Cardiac muscle cell (in vitro differentiated cells and primary cell): ENCODE measurements around the gene CYSLTR2. TPM values are rescaled to one million over a fixed set of nuclear protein-coding genes. Genes with fewer than 3 reads are reported as not detected.

Experiments used
- DNase-seq, 2 donors: peaks; one replicate each; pipeline versions ENCODE4 v3.0.0 to v3.0.0-alpha.2; 2010 to 2017; ENCODE audit warnings: low read depth in 1 of 2, low spot score in 1 of 2
- H3K27ac ChIP-seq: fragments of 200-600 bp; sonication (generic); 2 replicates; pipeline ENCODE4 v1.5.1; 2016
- H3K27me3 ChIP-seq: fragments of 200-600 bp; sonication (generic); 2 replicates; pipeline ENCODE4 v1.6.0; 2016; ENCODE audit warnings: control low read depth
- H3K36me3 ChIP-seq: fragments of 200-600 bp; sonication (generic); 2 replicates; pipeline ENCODE4 v1.5.1; 2016; ENCODE audit warnings: control low read depth
- H3K4me1 ChIP-seq: fragments of 200-600 bp; sonication (generic); 2 replicates; pipeline ENCODE4 v1.8.1; 2017; ENCODE audit warnings: low read depth, mild to moderate bottlenecking, mixed run types
- H3K4me3 ChIP-seq: fragments of 200-600 bp; sonication (generic); 2 replicates; pipeline ENCODE4 v1.5.1; 2016; ENCODE audit warnings: mild to moderate bottlenecking
- H3K9me3 ChIP-seq: fragments of 200-600 bp; sonication (generic); 2 replicates; pipeline ENCODE4 v1.5.1; 2017; ENCODE audit warnings: low read depth, mild to moderate bottlenecking, control low read depth
- CTCF ChIP-seq: IDR thresholded peaks from 2 replicates; pipeline ENCODE4 v1.5.1; 2012; ENCODE audit warnings: low read depth, mild to moderate bottlenecking, low read length
- polyA plus RNA-seq: library from polyadenylated mRNA; unstranded; fragments of >200 nt; fragmentation: Nextera tagmentation; extraction: Ambion mirVana; gene quantifications from 2 replicates; pipeline ENCODE4 v1.2.1, GENCODE V29; 2016
- total RNA-seq: library from RNA; depleted of rRNA; stranded (reverse); fragments of >200 nt; gene quantifications from 2 replicates; pipeline ENCODE4 v1.2.3, GENCODE V29; 2016

Gene CYSLTR2
- total and polyA plus RNA-seq, 2 experiments from 2014 or later: 0.30 to 0.48 TPM

GRCh38 chr13:48652851-48653471, 768 bp upstream of the CYSLTR2 start:
- no peak for DNase-seq
- Histone ChIP-seq H3K36me3 (no peaks in the 10 kb centered on the region), H3K4me3 (no peak overlapping the region), H3K9me3 (no peaks in the 10 kb centered on the region), H3K27me3 (no peaks in the 10 kb centered on the region), H3K27ac (peak overlapping the region; percentile 12), H3K4me1 (peaks cover 10% of the 10 kb centered on the region)
- TF ChIP-seq CTCF: no peak

- Histone ChIP-seq H3K27me3 (no peaks in the 10 kb centered on the region), H3K27ac (no peak overlapping the region), H3K4me3 (no peak overlapping the region), H3K4me1 (peaks cover 10% of the 10 kb centered on the region), H3K9me3 (no peaks in the 10 kb centered on the region), H3K36me3 (no peaks in the 10 kb centered on the region)
- DNase-seq: peak in 1 of 2 donors; percentile 53
- TF ChIP-seq CTCF: no peak
Measured at GRCh38 chr13:48654511-48654910, 782 bp downstream of the CYSLTR2 start.

- no peaks in the 10 kb centered on the region for H3K27me3 ChIP-seq
- no peak for TF ChIP-seq CTCF
- H3K27ac ChIP-seq: peak overlapping the region; percentile 21
- peaks cover 15% of the 10 kb centered on the region for H3K4me1 ChIP-seq
- no peak overlapping the region for H3K4me3 ChIP-seq
- H3K36me3 ChIP-seq: no peaks in the 10 kb centered on the region
- no peak for DNase-seq
- H3K9me3 ChIP-seq: no peaks in the 10 kb centered on the region
Measured at GRCh38 chr13:48655291-48655690, 1.6 kb downstream of the CYSLTR2 start.

- Histone ChIP-seq H3K27ac (no peak overlapping the region), H3K4me1 (peaks cover 24% of the 10 kb centered on the region), H3K9me3 (no peaks in the 10 kb centered on the region), H3K27me3 (no peaks in the 10 kb centered on the region), H3K36me3 (no peaks in the 10 kb centered on the region), H3K4me3 (no peak overlapping the region)
- DNase-seq: peak in 1 of 2 donors; percentile 84
- TF ChIP-seq CTCF: no peak
Measured at GRCh38 chr13:48656608-48657007, 2.9 kb downstream of the CYSLTR2 start.

GRCh38 chr13:48660361-48661076, 6.8 kb downstream of the CYSLTR2 start:
- Histone ChIP-seq H3K4me1 (peaks cover 13% of the 10 kb centered on the region), H3K27ac (peak overlapping the region; percentile 71)
- DNase-seq: peak in 1 of 2 donors; percentile 20

More at GRCh38 chr13:48660361-48661076, 6.8 kb downstream of the CYSLTR2 start:
- H3K4me3 ChIP-seq: no peak overlapping the region
- no peaks in the 10 kb centered on the region for H3K27me3 ChIP-seq
- H3K9me3 ChIP-seq: no peaks in the 10 kb centered on the region
- no peaks in the 10 kb centered on the region for H3K36me3 ChIP-seq
- no peak for TF ChIP-seq CTCF
